Smooth muscle cell (in vitro differentiated cells): ENCODE results near the gene PCDH9. TPM values are rescaled to one million over a fixed set of nuclear protein-coding genes. Genes with fewer than 3 reads are reported as not detected.

Experiments
- DNase-seq: peaks from one replicate; lab custom pipeline; 2025; ENCODE audit not compliant: unreplicated experiment; lab: John Stamatoyannopoulos, UW
- H2AFZ ChIP-seq: fragments of 200-600 bp; sonication (generic); 2 replicates; pipeline ENCODE4 v1.6.0; 2016; ENCODE audit warnings: antibody characterized with exemption, low read depth, mild to moderate bottlenecking
- H3F3A ChIP-seq: fragments of 200-600 bp; sonication (generic); 2 replicates; pipeline ENCODE4 v1.6.0; 2017; ENCODE audit warnings: antibody characterized with exemption, low read depth
- H3K27ac ChIP-seq: fragments of 200-600 bp; sonication (generic); 2 replicates; pipeline ENCODE4 v1.5.1; 2016; ENCODE audit warnings: low read depth, mild to moderate bottlenecking
- H3K27me3 ChIP-seq: fragments of 200-600 bp; sonication (generic); 2 replicates; pipeline ENCODE4 v1.6.1; 2016; ENCODE audit warnings: low read depth, mild to moderate bottlenecking
- H3K36me3 ChIP-seq: fragments of 200-600 bp; sonication (generic); 2 replicates; pipeline ENCODE4 v1.5.1; 2016; ENCODE audit warnings: low read depth
- H3K4me1 ChIP-seq: fragments of 200-600 bp; sonication (generic); 2 replicates; pipeline ENCODE4 v1.5.1; 2016; ENCODE audit warnings: low read depth
- H3K4me2 ChIP-seq: fragments of 200-600 bp; sonication (generic); 2 replicates; pipeline ENCODE4 v1.6.0; 2016; ENCODE audit warnings: mild to moderate bottlenecking
- H3K4me3 ChIP-seq: fragments of 200-600 bp; sonication (generic); 2 replicates; pipeline ENCODE4 v1.5.1; 2016; ENCODE audit warnings: mild to moderate bottlenecking
- H3K79me2 ChIP-seq: fragments of 200-600 bp; sonication (generic); 2 replicates; pipeline ENCODE4 v1.6.0; 2016; ENCODE audit warnings: low read depth, mild to moderate bottlenecking
- H3K9ac ChIP-seq: fragments of 200-600 bp; sonication (generic); 2 replicates; pipeline ENCODE4 v1.6.0; 2016; ENCODE audit warnings: low read depth
- H3K9me3 ChIP-seq: fragments of 200-600 bp; sonication (generic); replicated peaks from 2 replicates; pipeline ENCODE4 v1.5.1; 2016; ENCODE audit warnings: low read depth
- H4K20me1 ChIP-seq: fragments of 200-600 bp; sonication (generic); 2 replicates; pipeline ENCODE4 v1.6.0; 2016; ENCODE audit warnings: low read depth
- CTCF ChIP-seq: fragments of 200-600 bp; sonication (generic); IDR thresholded peaks from 2 replicates; pipeline ENCODE4 v1.5.1; 2017; ENCODE audit warnings: borderline replicate concordance, mild to moderate bottlenecking, antibody characterized with exemption; ENCODE audit not compliant: insufficient read depth, poor library complexity, severe bottlenecking
- WGBS: methylation state at CpG from one replicate; pipeline ENCODE4 v1.1.7; 2016; ENCODE audit warnings: low lambda C conversion rate; 5-methylcytosine and 5-hydroxymethylcytosine counted together
- polyA plus RNA-seq: library from polyadenylated mRNA; unstranded; fragments of >200 nt; fragmentation: Nextera tagmentation; extraction: Ambion mirVana; gene quantifications from 2 replicates; pipeline ENCODE4 v1.2.1, GENCODE V29; 2016
- total RNA-seq: library from RNA; depleted of rRNA; stranded (reverse); fragments of >200 nt; gene quantifications from 2 replicates; pipeline ENCODE4 v1.2.3, GENCODE V29; 2014

The PCDH9 gene
- total and polyA plus RNA-seq, 2 experiments from 2014 or later = 0.65 to 1.9 TPM

GRCh38 chr13:66896933-66897332, 333.2 kb downstream of the PCDH9 start:
- H3K4me2 ChIP-seq = no peak overlapping the region
- no peaks in the 10 kb centered on the region for H3K27me3 ChIP-seq
- H3K36me3 ChIP-seq = no peaks in the 10 kb centered on the region
- H3K4me1 ChIP-seq = no peaks in the 10 kb centered on the region
- H3K4me3 ChIP-seq = no peak overlapping the region
- H3K9me3 ChIP-seq = no peaks in the 10 kb centered on the region
- no peak for DNase-seq
- H4K20me1 ChIP-seq = no peaks in the 10 kb centered on the region
- H3F3A ChIP-seq = no peaks in the 10 kb centered on the region
- 61% methylated on average over 1 of the region's 1 CpG for WGBS
- no peak overlapping the region for H3K27ac ChIP-seq
- no peak for TF ChIP-seq CTCF
- H2AFZ ChIP-seq = peak overlapping the region; percentile 34
- no peak overlapping the region for H3K9ac ChIP-seq
- no peaks in the 10 kb centered on the region for H3K79me2 ChIP-seq

- 77% methylated on average over 5 of the region's 5 CpGs for WGBS
- H3K9ac ChIP-seq = no peak overlapping the region
- no peaks in the 10 kb centered on the region for H3K9me3 ChIP-seq
- H3K36me3 ChIP-seq = no peaks in the 10 kb centered on the region
- H3K4me2 ChIP-seq = no peak overlapping the region
- H2AFZ ChIP-seq = no peak overlapping the region
- no peaks in the 10 kb centered on the region for H4K20me1 ChIP-seq
- H3K27me3 ChIP-seq = no peaks in the 10 kb centered on the region
- no peak overlapping the region for H3K4me3 ChIP-seq
- H3K4me1 ChIP-seq = no peaks in the 10 kb centered on the region
- no peak for TF ChIP-seq CTCF
- no peaks in the 10 kb centered on the region for H3F3A ChIP-seq
- no peaks in the 10 kb centered on the region for H3K79me2 ChIP-seq
- DNase-seq = no peak
- no peak overlapping the region for H3K27ac ChIP-seq
These were observed 334.4 kb downstream of the PCDH9 start for GRCh38 chr13:66895780-66896179.

- no peaks in the 10 kb centered on the region for H3K9me3 ChIP-seq
- no peak for DNase-seq
- no peak overlapping the region for H3K27ac ChIP-seq
- no peaks in the 10 kb centered on the region for H3K36me3 ChIP-seq
- no peak overlapping the region for H3K4me3 ChIP-seq
- TF ChIP-seq CTCF = no peak
- H3F3A ChIP-seq = no peaks in the 10 kb centered on the region
- no peaks in the 10 kb centered on the region for H3K79me2 ChIP-seq
- H3K4me2 ChIP-seq = no peak overlapping the region
- WGBS = 93% methylated on average over 3 of the region's 3 CpGs
- no peak overlapping the region for H2AFZ ChIP-seq
- no peaks in the 10 kb centered on the region for H3K4me1 ChIP-seq
- H4K20me1 ChIP-seq = no peaks in the 10 kb centered on the region
- no peaks in the 10 kb centered on the region for H3K27me3 ChIP-seq
- no peak overlapping the region for H3K9ac ChIP-seq
These were observed 334.8 kb downstream of the PCDH9 start for GRCh38 chr13:66895320-66895719.

- H4K20me1 ChIP-seq = no peaks in the 10 kb centered on the region
- H3K4me1 ChIP-seq = no peaks in the 10 kb centered on the region
- no peak overlapping the region for H3K4me2 ChIP-seq
- H3K4me3 ChIP-seq = no peak overlapping the region
- no peaks in the 10 kb centered on the region for H3K27me3 ChIP-seq
- 95% methylated on average over 1 of the region's 1 CpG for WGBS
- no peak overlapping the region for H3K27ac ChIP-seq
- no peak for DNase-seq
- H3K9me3 ChIP-seq = no peaks in the 10 kb centered on the region
- no peaks in the 10 kb centered on the region for H3K79me2 ChIP-seq
- H3F3A ChIP-seq = no peaks in the 10 kb centered on the region
- H3K36me3 ChIP-seq = no peaks in the 10 kb centered on the region
- no peak overlapping the region for H3K9ac ChIP-seq
- TF ChIP-seq CTCF = no peak
- peak overlapping the region; percentile 40 for H2AFZ ChIP-seq
These were observed 341.4 kb downstream of the PCDH9 start for GRCh38 chr13:66888698-66889097.
